GM21619 (cell line): ENCODE data around the gene PIEZO2.
"Not testable (repeated sequence)": the region's sequence is repeated elsewhere in the genome, so short reads cannot be mapped to it uniquely, and the experiment has no call there.

Source experiments
- ATAC-seq: cut with Tn5 transposase; IDR thresholded peaks from one replicate; pipeline ENCODE4 v1.9.1; 2021; ENCODE audit not compliant: unreplicated experiment

Gene PIEZO2

GRCh38 chr18:11150271-11150615, 874 bp upstream of the PIEZO2 start:
- ATAC-seq, result no peak

GRCh38 chr18:11148680-11149440, 509 bp downstream of the PIEZO2 start:
- ATAC-seq, result no peak

GRCh38 chr18:11147962-11148679, 1.2 kb downstream of the PIEZO2 start:
- no peak for ATAC-seq

- ATAC-seq, result no peak
Observed at GRCh38 chr18:11147371-11147951, 1.9 kb downstream of the PIEZO2 start.

GRCh38 chr18:11146947-11147345, 2.4 kb downstream of the PIEZO2 start:
- no peak for ATAC-seq

GRCh38 chr18:11146238-11146946, 3.0 kb downstream of the PIEZO2 start:
- no peak for ATAC-seq

- ATAC-seq, result no peak
Observed at GRCh38 chr18:11145413-11146191, 3.8 kb downstream of the PIEZO2 start.

GRCh38 chr18:11137400-11137799, 12.0 kb downstream of the PIEZO2 start:
- no peak for ATAC-seq

DNA sequence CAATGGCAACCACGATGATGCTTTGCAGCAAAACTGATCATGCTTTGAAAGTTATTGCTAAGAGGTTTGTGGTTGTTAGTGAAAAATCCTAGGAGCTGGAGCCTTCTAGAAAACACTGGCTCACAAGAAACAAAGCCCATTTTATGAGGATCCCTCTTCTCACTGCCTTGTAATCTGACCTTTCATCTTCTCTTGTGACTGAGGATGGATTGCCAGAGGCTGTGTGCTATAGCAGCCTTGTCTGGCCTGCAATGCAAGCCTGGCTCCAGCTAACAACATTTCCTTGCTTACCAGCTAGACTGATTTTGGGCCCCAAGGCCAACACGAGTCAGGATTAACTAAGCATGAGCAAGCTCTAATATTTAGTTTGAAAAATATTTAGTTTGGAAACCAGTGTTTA, 13.1 kb downstream of the PIEZO2 start:
- no peak for ATAC-seq

DNA sequence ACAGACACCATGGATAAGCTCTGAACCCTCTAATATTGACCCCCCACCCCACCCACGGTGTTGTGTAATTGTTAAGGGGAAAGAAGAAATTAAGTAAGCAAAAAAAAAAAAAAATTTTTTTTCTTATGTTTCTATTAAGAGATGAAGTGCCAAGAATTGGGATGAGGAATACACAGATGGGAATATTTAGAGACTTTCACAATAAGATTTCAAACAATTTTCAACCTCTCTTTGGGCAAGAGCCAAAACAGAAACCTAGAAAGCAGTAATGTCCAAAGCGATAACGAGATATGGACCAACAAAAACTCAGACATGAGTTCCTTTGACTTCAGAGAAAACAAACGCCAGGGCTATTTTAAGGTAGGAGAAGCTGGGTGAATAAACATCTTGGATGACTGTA, 14.4 kb downstream of the PIEZO2 start:
- ATAC-seq, result no peak

DNA sequence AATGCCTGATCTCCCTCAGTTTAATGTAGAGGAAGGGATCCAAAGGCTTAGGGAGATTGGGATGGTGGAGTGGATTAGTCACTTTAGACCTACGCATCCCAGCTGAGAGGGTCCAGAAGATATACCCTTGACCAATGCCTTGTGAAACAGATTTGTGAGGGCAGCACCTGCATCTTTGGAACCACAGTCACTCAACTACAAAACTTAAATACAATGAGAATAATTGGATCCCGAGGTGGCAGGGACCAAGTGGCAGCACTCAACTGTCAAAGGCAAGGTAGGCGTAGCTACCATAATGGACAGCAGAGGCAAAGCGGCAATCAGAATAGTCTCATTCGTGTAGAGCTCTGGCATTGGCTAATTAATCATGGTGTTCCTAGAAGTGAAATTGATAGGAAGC, 20.3 kb downstream of the PIEZO2 start:
- not testable (repeated sequence) for ATAC-seq

DNA sequence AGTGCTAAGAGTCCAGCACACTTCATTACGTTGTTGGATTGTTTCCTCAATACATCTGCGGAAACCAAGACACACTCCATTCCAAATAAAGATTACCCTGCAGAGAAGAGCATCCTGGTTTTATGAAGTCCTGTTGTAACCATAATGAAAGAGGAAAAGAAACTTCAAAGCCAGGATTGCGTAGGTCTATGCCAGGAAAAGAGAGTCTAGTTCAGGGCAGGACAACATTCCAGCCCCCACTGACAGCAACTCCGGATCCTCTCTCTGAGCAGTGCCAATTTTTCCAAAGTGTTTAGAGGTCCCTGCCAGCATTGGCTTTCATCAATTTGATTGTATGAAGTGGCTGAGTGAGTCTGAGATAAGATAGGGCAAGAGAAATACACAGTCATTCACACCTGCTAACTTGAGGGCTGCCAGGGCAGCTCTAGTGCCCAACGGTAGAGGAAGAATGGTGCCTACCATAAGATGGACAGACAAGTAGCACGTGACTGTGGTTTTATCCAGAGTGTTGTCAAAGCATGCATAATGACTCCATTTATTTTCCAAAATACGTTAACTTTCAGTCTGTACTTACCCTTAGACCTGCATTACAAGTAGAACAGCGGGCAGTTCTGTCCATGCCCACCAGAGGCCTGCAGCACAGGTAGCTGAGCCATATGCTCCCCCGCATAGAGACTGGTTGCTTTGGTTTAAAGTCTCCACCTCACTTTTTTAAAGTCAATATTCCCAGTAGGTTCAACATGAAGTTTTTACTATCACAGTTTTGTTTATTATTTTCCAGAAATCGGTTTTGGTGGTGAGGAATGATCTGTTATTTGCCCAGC, 23.7 kb downstream of the PIEZO2 start:
- ATAC-seq, result no peak

- no peak for ATAC-seq
Observed at GRCh38 chr18:11124054-11124453, 25.3 kb downstream of the PIEZO2 start.

DNA sequence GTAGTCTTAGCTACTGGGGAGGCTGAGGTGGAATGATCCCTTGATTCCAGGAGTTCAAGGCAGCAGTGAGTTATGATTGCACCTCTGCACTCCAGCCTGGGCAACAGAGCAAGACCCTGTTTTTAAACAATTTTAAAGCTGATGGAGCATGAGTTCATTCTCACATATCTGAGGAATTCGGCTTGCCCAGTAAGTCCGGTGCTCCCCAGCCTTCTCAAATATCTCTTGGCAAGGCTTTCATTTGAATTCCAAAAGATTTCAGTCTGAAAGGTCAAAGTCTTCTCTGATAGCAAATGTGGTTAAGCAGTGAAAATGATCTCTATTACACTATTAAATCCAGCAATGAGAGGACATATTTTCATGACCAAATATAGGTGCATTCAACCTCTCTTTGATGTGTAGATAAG, 27.9 kb downstream of the PIEZO2 start:
- ATAC-seq, result no peak

GRCh38 chr18:11119959-11120587, 29.3 kb downstream of the PIEZO2 start:
- no peak for ATAC-seq

- no peak for ATAC-seq
Observed at GRCh38 chr18:11119550-11119949, 29.8 kb downstream of the PIEZO2 start.

- ATAC-seq, result no peak
Observed at GRCh38 chr18:11118051-11118766, 31.2 kb downstream of the PIEZO2 start.

- no peak for ATAC-seq
Observed at GRCh38 chr18:11115276-11115675, 34.1 kb downstream of the PIEZO2 start.

- ATAC-seq, result no peak
Observed at GRCh38 chr18:11114653-11115052, 34.7 kb downstream of the PIEZO2 start.
